COR-L47 (cell line): ENCODE measurements around the gene ANTKMT.
A peak's percentile ranks its signal among the peaks of the same experiment; 100 is the strongest.

Experiments used
- DNase-seq: peaks from one replicate; lab custom pipeline; 2025; lab: John Stamatoyannopoulos, UW

The ANTKMT gene

GRCh38 chr16:715477-716199 is 5.3 kb upstream of the ANTKMT start:
- DNase-seq = peak; percentile 34

- peak; percentile 34 for DNase-seq
Measured at GRCh38 chr16:716200-716568, 4.8 kb upstream of the ANTKMT start.

- no peak for DNase-seq
Measured at GRCh38 chr16:716768-717325, 4.1 kb upstream of the ANTKMT start.

DNA sequence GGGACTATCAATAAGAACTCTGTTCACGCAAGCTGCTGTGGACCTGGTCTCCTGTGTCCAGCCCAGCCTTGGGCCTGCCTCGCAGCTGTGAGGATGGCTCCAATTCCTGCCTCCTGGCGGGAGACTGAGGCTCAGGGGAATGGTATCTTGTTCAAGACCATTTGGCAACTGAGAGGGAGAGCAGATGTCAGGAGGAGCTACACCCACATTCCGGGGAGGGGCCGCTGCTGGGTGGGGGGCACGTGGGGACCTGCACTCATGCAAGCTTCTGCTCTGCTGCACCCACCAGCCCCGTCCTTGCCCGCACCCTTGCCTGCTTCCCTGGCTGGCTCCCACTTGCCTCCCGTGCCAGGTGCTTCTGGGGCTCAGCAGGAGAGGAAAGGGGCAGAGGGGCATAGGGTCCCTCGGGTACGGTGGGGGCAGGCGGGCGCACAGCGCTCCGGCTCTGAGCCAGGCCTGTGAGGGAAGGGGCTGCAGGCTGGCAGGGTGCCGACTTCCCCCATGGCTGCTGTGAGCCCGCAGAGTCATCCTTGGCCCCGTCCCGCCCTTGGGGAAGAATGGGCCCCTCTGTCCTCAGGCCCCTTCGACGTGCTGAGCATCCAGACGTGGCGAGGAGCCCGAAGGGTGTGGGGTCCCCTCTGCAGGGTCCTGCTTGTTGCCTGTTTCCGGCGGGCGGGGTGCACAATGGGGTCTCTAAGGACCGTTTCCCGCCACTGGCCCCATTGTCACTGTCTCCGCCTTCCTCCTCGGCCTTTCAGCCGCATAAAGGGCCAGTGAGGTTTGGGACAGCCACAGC is 3.3 kb upstream of the ANTKMT start:
- DNase-seq = no peak

- no peak for DNase-seq
Measured at GRCh38 chr16:718389-718788, 2.6 kb upstream of the ANTKMT start.

DNA sequence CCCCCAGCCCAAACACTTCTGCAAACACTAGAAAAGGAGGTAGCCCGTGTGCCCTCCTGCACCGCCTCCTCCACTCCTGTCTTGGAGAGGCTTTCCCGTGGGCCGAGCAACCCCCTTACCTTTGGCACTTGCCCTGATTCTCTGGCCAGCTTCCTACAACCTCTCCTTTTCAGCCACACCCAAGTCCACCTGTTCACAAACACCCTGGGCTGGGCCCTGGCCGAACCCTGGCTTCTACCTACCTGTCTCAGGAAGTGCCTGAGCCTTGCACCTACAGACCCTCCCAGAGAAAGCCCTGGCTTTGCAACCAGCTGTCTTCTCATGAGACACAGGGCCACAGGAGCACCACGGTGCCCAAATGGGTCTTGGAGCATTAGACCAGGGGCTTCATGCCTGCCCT is 2.0 kb upstream of the ANTKMT start:
- DNase-seq = no peak

DNA sequence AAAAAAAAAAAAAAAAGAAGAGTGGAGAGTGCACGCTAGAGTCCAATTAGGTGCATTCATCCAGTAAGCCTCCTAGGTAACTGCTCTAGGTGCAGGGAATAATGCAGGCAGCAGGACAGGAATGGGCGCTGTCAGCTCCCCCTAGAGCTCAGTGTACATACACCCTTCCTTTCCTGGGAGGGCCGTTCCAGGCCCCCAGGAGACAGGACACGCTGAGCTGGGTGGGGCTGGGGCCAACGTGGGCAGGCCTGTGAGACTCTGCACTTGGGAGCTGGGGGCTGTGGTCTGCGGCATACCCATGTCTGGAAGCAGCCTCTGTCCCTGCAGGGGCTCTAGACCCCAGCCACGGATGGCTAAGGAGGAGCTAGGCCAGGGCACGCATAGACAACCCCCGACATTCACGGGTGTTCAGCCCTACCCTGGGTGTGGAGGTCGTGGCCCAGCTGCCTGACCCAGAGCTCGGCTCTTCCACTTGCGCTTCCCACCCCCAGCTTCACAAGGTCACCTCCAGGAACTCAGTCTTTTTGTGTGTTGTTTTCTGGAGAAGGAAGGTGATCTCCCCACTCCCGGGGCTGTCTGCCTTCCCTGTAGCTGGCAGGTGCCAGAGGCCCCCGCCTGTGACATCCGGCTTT is 1.0 kb upstream of the ANTKMT start:
- DNase-seq = peak; percentile 60

DNA sequence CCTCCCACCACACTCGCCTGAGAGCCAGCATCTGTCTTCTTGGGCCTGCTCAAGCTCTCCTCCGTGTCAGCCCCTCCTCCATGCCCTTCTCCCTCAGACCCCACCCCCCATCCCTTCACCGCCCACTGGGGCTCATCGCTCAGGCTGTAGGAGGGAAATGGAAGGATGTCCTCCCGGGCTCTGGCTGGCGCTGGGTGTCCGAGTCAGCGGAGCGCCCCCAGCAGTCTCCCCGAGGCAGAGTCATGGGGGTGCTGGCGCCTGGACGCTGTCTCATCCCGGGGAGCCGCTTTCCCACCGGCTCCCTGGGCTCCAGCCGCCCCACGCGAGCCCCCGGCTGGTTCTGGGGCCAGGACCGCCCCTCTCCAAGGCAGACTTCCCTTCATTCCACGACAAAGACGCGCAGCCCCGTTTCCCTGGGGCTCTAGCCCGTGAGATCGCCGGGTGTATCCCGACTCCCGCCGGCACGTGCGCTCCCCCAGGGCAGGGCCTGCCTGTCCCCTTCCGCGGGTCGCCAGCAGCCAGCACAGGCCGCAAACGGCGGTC is 428 bp upstream of the ANTKMT start:
- peak; percentile 65 for DNase-seq

GRCh38 chr16:721765-722540 is 1.0 kb downstream of the ANTKMT start:
- no peak for DNase-seq

- DNase-seq = no peak
Measured at GRCh38 chr16:722835-723633, 2.1 kb downstream of the ANTKMT start.

GRCh38 chr16:723695-724094 is 2.7 kb downstream of the ANTKMT start:
- DNase-seq = no peak

DNA sequence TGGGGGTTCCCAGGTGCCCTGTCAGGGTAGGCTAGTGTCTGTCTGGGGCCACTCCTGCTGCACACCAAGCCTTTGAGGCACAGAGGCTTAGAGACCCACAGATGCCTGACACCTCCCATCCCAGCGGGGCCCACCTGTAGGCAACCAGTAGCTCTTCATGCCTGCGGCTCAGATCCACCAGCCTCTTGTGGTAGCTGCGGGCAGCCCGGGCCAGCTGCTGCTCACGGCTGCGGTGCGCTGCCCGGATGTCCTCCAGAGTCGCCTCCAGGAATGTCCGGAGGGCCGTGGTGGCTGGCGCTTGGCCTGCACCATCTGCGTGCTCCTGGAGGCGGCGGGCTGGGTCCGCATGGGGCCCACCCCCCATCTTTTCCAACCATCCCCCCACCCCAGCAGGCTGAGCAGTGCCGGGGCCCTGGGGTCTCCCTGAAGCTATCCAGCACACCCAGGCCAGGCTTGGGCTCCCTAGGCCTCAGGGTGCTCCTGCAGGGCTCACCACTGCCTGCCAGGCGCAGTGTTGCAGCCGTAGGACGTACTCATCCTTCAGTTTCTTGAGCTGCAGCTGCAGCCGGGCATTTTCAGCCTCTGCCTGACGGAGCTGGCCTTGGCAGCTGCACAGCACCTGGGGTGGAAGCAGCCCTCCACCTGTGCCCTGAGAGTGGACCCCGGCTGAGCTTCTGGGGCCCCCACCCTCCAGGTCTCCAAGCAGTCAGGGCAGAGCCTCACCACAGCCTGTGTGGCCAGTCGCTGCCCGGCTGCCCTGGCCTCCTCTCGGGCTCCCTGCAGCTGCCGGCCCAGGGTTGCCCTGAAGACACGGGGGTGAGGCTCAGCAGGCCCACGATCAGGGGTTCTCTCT is 3.5 kb downstream of the ANTKMT start:
- no peak for DNase-seq

DNA sequence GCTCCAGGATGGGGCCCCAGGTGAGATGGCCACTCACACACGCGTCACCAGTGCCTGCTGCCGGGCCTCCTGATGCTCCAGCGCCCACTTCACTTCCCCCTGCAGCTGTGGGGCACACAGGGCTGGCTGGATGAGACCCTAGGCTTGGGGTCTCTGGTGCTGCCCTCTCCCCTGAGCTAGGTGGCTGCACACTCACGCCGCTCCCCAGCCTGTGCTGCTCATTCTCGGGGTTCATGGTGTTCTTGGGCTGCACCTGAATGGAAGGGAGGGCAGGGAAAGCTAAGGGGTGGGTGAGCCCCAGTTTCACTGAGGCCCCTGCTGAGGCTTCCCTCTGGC is 4.1 kb downstream of the ANTKMT start:
- DNase-seq = no peak

DNA sequence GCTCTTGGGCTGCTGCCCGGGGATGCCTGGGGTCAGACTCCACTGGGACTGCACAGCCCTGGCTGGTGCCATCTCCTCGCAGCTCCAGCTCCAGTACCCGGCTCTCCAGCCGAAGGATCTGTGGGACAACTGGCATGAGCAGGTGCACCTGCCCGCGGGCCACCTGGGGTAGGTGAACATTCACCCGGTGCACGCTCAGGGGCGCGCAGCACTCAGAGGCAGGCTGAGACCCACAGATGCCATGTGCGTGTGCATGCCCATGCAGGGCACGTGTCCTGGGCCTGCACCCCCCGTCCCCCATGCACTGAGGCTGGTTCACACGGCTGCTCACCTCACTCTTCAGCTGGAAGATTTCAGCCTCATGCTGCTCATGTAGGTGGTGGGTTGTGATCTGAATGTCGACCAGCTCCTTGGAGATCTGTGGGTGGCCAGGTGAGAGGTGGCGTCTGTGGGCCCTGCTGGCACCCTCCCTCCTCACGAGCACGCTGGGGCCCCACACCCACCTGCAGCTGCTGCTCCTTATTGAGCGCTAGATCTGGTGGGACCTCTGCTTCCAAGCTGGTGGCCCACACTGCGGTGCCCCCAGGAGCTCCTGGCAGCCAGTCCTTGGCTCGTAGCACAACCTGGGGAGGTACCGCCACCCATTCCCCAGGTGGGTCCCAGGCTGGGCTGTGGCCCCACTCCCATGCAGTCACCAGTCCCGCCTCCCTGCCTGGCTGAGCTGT is 4.7 kb downstream of the ANTKMT start:
- DNase-seq = no peak

GRCh38 chr16:726188-726437 is 5.2 kb downstream of the ANTKMT start:
- DNase-seq = no peak

DNA sequence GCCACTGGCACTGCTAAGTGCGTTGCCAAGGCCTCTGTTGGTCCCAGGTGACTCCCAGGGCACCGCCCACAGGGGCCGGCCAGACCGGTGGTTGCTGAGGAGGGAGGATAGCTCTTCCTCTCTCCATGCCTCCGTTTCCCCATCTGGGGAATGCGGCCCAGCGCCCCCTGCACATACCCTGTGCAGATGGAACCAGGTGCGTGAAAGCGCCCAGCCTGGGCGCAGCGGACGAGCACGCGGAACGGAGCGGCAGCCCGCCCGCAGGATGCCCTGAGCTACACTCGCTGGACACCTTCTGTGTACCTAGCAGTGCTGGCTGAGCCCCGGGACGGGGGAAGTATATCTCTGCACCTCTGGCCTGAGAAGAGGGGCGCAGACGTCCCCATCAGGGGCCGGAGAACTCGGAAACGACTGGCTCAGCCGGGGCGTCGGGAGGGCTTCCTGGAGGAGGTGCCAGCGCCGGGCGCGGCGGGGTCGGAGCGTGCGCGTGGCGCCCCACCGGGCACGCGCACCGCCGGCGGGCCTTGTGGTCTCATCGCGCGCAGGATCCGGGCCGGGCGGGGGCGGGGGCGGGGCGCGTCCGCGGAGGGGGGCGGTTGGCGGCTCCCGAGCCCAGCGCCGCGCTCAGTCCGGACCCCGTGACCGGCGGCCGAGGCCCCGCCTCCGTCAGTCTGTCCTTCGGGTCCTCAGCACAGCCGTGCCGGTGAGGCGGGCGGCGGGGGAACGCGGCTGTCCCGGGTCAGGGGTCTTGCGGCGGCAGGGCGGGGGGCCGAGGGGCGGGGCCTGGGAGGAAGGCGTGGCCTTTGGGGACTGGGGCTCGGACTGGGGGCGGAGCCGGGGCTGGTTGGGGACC is 5.7 kb downstream of the ANTKMT start, which contains the start of the genes CCDC78 and HAGHL:
TSS of gene CCDC78 (minus strand) at position 6 of the 853 bp plus-strand sequence. CDS start 76 bp downstream, outside the sequence.
TSS of gene HAGHL (plus strand) at position 669 of the 853 bp plus-strand sequence. CDS start 404 bp downstream, outside the sequence.
- peak; percentile 37 for DNase-seq

DNA sequence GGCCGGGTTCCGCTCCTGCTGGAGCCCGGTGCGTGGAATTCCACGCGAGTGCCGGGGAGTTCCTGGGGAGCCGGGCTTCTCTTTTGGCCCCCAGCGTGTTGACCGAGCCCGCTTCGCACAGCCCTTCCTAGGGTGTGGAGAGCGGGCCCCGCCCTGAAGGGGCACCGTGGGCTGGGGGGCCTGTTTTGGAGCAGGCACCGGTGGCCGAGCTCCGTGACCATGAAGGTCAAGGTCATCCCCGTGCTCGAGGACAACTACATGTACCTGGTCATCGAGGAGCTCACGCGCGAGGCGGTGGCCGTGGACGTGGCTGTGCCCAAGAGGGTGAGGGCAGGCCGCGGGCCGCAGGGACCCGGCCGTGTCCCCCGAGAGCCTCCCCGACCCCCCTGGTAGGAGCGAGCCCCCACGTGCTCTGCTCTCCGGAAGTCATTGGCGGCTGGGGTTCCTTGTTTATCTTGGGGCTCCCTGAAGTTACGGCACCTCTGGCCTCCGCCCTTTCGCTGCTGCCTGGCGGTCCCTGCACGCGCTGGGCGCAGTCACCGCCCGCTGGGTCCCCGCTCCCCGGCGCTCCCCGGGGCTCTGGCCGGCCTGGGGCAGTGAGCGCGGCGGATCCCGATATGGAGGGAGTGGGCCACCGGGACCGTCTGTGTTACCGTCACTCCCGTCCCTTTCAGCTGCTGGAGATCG is 6.5 kb downstream of the ANTKMT start:
- no peak for DNase-seq
